Stimulated activated CD8-positive, alpha-beta memory T cell treated with anti-CD3 and anti-CD28 coated beads, Interleukin-7, amount 100 ng/mL, for 1 hour (primary cell): Measurements from ENCODE around the gene NKAIN1.
"Not testable (repeated sequence)": the region's sequence is repeated elsewhere in the genome, so short reads cannot be mapped to it uniquely, and the experiment has no call there.

Source experiments
- DNase-seq, 2 donors: peaks; one replicate each; pipeline ENCODE4 v3.0.0-alpha.2; 2020; ENCODE audit warnings: low read depth in 2 of 2

Gene NKAIN1

DNA sequence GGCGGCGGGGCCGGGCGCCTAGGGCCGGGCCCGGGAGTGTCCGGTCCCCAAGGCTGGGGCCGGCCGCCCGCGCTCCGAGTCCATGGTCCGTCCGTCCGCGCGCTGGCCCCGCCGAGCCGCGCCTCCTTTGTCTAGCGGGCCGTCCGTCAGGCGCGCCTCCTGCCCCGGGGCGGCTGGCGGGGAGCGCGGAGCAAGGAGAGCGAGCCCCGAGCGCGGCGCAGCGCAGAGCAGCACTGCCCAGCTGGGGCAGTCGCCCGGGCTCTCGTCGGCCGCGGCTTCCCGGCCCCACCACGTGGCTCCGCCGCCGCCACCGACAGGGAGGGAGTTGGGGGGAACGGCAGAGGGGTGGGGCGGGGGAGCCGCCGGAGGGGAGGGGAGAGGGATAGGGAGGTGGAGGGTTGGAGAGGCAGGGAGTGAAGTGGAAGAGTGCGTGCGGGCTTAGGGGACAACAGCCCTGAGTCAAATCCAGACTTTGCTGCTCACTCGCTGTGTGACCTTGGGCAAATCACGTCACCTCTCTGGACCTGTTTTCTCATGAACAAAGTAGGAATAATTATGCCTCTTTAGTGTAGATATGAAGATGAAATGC lies at the start of gene NKAIN1:
NKAIN1 (minus strand) TSS at position 235 of the 589 bp plus-strand sequence. CDS start 340 bp downstream, outside the sequence.
- DNase-seq, result no peak

DNA sequence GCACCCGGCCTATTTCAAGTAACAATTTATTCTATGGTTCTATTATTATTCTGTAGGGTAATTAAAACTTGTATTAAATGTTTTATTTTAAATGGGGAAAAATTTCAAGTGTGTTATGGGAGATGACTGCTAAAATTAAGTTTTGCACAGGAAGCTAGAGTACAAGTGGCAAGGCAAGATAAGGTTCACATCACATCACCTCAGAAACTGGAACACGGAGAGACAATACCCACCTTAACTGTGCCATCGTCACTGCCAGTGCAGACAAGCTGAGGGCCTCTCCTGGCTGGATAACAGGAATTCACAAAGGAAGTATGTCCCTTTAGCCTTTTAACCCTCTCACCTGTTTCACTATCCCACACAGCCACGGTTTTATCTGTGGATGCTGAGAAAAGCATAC lies 49.3 kb upstream of the NKAIN1 start:
- DNase-seq, result no peak

DNA sequence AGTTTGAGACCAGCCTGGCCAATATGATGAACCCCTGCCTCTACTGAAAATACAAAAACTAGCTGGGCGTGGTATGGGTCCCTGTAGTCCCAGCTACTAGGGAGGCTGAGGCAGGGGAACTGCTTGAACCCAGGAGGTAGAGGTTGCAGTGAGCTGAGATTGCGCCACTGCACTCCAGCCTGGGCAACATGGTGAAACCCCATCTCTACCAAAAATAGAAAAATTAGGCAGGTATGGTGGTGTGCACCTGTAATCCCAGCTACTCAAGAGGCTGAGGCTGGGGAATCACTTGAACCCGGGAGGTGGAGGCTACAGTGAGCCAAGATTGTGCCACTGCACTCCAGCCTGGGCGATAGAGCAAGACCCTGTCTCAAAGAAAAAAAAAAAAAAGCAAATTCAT lies 48.1 kb upstream of the NKAIN1 start:
- not testable (repeated sequence) for DNase-seq

DNA sequence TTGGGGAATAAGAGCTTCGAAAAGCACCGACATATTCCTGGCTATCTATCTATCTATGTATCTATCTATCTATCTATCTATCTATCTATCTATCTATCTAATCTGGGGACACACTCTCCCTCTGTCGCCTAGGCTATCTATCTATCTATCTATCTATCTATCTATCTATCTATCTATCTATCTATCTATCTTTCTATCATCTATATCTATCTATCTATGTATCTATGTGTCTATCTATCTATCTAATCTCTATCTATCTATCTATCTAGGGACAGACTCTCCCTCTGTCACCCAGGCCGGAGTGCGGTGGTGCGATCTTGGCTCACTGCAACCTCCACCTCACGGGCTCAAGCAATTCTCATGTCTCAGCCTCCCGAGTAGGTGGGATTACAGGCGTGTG lies 42.7 kb upstream of the NKAIN1 start:
- not testable (repeated sequence) for DNase-seq

DNA sequence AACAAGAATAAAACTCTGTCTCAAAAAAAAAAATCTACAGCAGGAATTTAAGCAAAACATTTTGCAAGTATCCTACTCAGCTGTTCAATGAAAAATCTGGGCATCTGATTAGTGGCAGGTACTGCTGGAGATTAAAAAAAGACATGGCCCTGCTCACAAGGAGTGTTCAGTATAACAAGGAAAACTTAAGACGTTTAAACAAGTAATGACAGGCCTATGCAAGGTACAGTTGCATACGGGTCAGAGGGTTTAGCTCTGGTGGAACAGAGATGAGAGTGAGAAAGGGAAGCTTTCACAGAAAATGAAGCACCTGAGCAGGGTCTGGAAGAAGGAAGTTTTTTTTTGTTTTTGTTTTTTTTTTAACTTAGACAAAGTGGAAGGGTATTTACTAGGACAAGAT lies 33.9 kb upstream of the NKAIN1 start:
- no peak for DNase-seq

DNA sequence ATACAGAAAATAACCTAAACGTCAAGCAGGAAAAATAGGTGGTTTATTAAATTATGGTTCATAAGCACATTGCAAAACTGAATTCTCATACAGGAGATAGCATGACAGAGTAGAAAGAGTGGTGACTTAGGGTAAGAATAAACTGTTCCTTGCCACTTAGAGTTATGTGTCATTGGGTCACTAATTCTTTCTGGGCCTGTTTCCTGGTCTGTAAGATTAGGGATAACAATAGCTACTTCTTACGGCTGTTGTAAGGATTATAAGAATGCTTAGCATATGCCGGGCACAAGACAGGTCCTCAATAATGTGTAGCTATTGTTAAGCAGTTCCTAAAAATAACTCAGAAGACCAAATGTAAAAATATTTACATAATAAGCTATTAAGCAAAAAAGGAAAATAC lies 32.7 kb upstream of the NKAIN1 start:
- DNase-seq, result no peak

DNA sequence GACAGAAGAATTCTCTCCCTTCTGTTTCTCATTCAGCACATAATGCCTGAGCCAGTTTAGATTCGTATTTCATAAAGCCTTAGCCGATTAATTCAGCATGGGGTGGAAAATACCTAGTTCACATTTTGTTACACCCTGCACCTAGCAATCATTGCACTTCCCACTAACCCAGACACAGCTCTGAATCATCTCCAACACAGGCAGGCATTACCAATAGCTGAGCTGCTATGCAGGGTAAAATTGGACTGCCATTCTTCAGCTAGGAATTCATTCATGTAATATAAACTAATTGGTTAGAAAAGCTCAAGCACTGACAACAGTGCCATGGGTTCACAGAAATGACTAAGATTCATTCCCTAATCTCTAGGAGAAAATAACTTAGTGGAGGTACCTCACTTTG lies 26.9 kb upstream of the NKAIN1 start:
- no peak for DNase-seq

DNA sequence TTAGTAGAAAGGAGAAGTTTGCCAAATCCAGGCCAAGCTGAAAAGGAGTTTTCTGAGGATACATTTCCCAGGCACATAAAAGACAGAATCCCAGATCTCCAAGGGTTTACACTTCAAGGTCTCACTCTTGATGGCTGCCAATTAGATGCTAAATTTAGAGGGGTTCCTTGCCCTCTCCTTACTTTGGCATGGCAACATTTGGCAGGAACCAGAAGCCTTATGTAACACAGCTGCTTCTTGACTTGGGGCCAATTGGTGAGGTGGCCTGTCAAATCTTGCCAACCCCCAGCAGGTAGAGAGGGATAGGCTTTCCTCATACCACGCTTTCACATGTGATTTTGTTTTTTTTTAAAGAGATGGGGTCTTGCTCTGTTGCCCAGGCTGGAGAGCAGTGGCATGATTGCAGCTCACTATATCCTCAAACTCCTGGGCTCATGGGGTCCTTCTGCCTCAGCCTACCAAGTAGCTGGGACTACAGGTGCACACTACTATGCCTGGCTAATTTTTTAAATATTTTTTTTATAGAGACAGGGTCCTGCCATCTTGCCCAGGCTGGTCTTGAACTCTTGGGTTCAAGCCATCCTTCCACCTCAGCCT lies 25.2 kb upstream of the NKAIN1 start:
- DNase-seq, result no peak

DNA sequence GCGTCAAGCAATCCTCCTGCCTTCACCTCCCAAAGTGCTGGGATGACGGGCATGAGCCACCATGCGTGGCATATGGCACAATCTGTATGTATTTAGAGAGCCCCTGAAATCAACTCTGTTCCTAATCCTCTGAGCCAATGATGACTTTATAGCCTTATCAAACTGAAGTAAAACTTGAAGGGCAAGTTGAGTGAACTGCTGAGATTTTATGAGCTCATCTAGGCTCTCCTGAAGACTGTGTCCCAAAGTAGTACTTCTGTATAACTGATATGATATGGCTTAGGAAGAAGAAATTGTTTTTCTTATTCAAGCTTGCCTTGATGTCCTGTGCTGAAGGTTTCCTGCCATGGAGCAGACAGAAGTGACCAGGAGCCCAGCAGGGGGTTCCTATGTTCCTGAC lies 23.7 kb upstream of the NKAIN1 start:
- no peak for DNase-seq

DNA sequence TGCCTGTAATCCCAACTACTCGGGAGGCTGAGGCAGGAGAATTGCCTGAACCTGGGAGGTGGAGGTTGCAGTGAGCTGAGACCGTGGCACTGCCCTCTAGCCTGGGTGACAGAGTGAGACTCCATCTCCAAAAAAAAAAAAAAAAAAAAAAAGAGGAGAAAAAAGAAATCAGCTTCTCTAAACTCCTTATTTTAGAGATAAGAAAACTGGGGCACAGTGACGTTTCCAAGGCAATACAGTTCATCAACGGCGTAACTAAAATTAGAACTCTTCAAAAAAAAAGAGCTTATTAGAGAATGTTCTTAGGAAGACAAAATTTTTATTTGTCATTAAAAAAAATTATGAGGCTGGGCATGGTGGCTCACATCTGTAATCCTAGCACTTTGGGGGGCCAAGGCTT lies 22.7 kb upstream of the NKAIN1 start:
- not testable (repeated sequence) for DNase-seq

DNA sequence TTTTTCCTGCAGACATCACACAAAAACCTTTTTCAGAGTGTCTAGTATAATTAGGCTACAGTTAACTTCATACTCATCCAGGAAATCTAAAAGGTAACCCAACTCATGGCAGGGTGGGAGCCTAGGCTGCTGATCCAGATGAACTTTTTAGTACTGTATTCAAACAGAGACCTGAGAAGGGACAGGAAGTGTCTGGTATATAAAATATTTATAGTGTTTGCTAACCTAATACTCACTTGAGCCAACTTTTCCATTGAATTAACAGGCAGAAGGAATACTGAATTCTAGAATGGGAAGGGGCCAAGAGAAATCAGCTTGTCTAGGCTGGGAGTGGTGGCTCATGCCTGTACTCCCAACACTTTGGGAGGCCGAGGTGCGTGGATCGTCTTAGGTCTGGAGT lies 22.2 kb upstream of the NKAIN1 start:
- DNase-seq, result no peak

DNA sequence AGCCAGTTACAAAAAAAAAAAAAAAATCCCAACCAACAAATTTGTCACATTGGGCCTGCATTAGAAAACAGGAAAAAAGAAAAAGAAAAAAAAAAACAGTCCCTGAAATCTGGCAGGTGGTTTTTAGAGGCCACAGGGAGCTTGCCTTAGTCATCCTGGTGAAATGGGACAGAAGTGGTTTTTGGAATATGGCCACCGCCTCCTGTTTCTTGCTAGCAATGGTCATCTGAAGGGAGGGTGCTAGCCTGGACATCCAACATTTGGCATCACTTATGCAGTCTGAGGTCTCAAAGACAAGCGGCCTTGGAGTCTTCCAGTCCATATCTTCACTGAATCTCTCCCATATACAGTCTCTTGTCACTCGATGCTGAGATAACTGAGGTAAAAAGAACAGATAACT lies 20.1 kb upstream of the NKAIN1 start:
- DNase-seq, result no peak

DNA sequence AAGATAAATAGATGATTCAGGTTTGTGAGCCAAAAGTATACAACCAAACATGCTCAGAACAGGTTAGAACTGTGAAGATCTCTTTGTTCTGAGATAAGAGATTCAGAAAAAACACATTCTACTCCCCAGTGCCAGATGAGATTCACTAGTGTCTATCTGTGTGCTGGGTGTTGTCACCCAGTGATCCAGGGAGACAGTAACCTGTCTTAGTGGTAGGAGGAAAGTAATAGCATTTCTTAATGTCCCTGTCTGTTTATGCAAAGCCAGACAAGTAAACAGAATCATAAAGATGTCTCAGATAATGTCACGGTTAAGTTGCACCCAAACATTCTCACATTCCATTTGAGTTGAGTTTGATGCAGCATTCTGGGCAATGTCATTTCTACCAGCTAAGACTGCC lies 18.9 kb upstream of the NKAIN1 start:
- DNase-seq, result no peak

DNA sequence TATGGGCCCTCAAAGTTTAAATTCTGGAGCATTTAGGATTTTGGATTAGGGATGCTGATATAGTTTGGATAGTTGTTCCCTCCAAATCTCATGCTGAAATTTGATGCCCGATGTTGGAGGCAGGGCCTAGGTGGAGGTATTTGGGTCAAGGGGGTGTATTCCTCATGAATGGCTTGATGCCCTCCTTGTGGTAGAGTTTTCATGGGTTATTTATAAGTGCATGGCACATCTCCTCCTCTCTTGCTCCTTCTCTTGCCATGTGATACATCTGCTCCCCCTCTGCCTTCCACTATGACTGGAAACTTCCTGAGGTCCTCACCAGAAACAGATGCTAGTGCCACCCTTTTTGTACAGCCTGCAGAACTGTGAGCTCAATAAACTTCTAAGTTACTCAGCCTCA lies 17.5 kb upstream of the NKAIN1 start:
- no peak for DNase-seq

DNA sequence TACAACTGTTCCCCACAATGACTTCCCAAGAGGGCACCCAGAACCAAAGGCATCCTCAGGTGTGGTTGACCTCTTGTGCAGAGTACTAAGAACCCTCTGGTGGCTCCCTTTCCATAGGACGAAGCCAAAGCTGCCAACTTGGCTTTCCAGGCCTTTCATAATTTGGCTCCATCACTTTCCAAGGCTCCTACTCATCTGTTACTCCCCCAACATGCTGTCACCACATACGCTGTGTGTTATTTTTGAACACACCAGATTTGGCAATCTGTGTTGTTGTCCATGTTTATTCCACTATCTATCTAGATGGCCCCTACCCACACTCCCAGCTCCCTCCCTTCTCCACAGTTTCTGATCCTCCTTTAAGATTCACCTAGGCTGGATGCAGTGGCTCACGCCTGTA lies 10.2 kb upstream of the NKAIN1 start:
- no peak for DNase-seq

DNA sequence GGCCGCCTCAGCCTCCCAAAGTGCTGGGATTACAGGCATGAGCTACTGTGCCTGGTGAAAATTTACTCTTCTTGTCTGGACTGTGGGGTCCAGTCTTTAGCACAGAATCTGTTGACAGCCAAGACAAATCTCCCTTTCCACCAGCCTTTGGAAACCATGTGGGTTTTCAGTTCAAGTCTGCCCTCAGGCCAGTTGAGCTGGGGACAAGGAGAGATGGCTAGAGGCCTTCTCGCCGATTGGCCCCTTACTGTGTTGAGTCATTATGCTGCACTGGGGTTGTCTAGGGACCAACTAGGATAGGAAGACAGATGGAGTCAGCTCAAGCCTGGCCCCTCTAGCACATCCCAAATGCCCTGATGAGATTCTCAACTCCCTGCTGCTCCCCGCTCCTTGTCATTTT lies 8.6 kb upstream of the NKAIN1 start:
- DNase-seq, result no peak

DNA sequence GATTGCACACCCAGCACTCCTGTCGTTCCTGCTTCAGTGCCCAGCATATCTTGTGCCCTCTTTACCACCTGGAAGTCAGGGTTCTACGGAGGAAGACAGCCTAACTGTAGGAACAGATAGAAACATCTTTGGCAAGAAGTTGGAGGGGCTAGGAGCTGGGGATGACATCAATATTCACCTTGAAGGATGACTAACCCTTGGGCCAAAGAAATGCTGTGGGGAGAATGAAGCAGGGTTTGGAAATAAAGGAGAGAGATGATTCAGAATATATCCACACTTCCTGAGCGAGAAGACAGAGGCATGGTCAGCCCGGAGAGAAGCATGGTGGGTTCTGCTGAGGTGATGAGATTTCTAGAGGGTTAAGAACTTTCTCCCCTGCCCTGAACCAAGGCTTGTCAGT lies 4.6 kb upstream of the NKAIN1 start:
- DNase-seq, result no peak

DNA sequence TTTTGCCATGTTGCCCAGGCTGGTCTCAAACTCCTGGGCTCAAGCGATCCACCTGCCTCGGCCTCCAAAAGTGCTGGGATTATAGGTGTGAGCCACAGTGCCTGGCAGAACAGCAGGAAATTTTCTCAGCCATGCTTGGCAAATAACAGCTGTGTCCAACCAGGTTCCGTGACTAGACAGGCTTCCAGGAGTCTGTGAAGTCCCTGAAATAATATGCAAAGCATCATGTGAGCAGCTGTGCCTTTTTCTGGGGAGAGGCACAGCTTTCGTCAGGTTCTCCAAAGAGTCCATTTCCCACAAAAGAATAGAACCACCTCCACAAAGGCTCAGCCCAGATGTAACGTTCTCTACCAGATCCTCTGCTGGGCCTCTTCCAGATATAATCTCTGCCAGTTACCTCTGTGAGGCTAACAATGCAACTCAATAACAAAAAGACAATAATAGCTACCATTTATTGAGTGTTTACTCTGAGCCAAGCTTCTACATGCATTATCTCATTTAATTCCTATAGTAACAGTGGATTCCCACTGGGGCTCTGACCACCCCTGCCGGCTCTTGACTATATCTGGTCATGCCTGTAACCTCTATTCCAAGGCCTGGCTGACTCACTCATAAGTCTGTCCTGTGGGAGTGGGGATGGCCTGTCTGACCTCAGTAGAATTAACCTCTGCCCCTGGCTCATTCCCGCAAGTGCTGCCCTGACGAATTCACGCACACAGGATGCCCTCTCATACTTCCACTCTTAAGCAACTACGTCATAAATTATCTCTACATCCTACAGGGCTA lies 4.0 kb upstream of the NKAIN1 start:
- DNase-seq, result no peak

DNA sequence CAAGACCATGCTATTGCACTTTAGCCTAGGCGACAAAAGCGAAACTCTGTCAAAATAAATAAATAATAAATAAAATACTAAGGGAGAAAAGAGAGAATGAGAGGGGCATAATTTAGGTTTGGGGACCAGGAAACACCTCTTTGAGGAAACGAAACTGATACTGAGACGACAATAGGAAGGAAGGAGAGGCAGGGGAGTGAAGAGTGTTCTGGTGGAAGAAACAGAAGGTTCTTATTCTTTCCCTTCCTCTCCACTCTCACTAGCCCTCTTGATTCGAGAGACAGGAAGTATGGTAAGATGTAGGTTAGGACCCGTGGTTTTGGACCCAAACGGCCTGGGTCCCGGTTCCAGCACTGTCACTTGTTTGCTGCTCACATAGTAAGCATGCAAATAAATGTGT lies 1.6 kb upstream of the NKAIN1 start:
- DNase-seq, result no peak

DNA sequence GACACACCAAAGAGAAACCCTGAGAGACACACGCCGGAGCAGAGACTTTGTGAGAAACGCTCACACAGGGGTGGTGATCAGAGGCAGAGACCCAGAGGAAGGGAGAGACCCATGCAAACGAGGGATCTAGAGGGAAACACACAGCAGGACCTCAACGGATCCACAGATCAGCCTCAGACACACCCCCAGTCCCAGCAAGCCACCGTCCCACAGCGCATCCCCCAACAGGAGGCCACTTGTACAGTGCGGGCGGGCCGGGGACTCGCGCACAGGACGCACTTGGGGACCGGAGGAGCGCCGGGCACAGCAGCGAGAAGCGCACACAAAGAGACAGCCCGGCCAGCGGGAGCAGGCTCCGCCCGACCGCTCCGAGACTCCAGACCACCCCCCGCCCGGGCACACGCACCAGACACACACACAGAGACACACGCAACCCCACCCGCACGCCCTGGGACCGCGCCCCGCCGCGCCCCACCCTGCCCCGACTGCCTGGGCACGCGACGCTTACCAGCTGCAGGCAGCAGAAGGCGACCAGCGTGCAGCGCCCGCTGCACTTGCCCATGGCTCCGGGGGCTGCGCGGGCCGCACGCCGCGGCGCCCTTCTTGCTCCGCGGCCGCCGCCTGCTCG lies 587 bp downstream of the NKAIN1 start:
- no peak for DNase-seq

DNA sequence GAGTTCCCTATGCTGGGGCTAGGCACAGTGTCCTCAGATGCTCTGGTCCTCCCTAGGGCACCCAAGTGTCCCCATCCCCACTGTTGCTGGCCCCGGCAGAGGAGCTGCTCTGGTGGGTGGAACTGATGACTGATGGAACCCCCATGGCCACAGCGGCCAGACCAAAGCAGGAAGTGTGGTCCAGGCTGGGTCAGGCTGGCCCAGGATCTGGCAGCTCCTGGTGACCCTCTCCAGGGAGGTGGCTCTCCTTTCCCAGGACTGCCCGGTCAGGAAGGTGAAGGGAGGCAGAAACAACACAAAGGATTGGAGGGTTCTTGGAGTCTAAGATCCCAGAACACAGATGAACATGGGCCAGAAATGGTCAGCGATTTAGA lies 1.1 kb downstream of the NKAIN1 start:
- no peak for DNase-seq

DNA sequence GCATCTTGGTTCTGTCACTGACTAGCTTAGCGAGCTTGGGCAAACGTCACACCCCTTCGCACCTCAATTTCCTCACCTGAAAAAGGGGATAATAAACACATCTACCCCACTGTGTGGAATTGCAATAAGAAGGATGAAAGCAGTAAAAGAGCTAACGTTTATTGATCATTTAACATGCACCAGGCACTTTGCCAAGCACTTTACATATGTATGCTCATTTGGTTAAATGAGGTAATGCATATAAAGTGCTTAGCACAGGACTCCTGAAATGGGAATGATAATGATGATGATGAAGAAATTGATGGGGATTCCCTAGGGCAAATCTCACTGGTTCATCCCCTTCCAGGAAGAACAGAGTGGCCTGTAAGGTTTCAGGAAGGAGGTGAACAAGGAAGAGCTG lies 4.8 kb downstream of the NKAIN1 start:
- DNase-seq, result no peak

DNA sequence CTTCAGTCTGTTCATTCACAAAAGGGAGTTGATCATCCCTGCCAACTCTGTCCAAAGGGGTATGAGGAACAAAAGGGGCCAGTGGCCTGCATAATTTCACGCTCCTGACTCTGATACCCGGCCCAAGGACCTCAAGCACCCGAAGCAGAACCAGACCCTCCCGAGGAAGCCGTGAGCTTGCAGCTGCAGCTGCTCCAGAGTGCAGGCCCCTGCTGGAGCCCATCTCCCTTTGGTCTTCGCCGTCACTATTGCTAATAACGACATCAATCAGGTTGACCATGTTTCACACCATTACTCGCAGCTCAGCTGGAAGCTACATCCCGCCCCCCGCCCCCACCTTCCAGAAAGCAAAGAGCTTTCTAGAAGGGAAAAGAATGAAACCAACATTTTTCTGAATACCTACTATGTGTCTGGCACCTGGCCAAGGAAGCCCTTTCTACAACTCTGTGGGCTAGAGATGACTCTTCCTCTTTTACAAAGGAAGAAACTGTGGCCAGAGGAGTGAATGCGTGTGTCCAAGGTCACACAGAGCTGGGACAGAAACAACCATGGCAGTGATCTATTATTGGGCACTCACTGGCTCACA lies 5.5 kb downstream of the NKAIN1 start:
- no peak for DNase-seq
